IPS-18a (cell line): ENCODE data around the gene MOSMO.
"Not testable (repeated sequence)": the region's sequence is repeated elsewhere in the genome, so short reads cannot be mapped to it uniquely, and the experiment has no call there.

Experiments
- H3K27ac ChIP-seq: one replicate; pipeline ENCODE4 v1.5.1; 2013; ENCODE audit warnings: low read length
- H3K27me3 ChIP-seq: one replicate; pipeline ENCODE4 v1.6.1; 2013; ENCODE audit warnings: mild to moderate bottlenecking, low read length; ENCODE audit not compliant: control insufficient read depth, insufficient read depth
- H3K36me3 ChIP-seq: one replicate; pipeline ENCODE4 v1.6.1; 2013; ENCODE audit warnings: low read depth, low read length; ENCODE audit not compliant: control insufficient read depth
- H3K4me1 ChIP-seq: one replicate; pipeline ENCODE4 v1.6.1; 2013; ENCODE audit warnings: low read depth, low read length; ENCODE audit not compliant: control insufficient read depth
- H3K4me3 ChIP-seq: one replicate; pipeline ENCODE4 v1.5.1; 2013; ENCODE audit warnings: low read length
- H3K9ac ChIP-seq: one replicate; pipeline ENCODE4 v1.6.1; 2013; ENCODE audit warnings: mild to moderate bottlenecking, low read length, moderate library complexity
- H3K9me3 ChIP-seq: one replicate; pipeline ENCODE4 v1.6.1; 2013; ENCODE audit warnings: low read depth, low read length; ENCODE audit not compliant: control insufficient read depth

MOSMO gene

GRCh38 chr16:22126037-22126558 lies 118.2 kb downstream of the MOSMO start:
- H3K36me3 ChIP-seq: no peaks in the 10 kb centered on the region
- no peaks in the 10 kb centered on the region for H3K9me3 ChIP-seq
- no peaks in the 10 kb centered on the region for H3K27me3 ChIP-seq
- no peak overlapping the region for H3K4me3 ChIP-seq
- H3K4me1 ChIP-seq: no peaks in the 10 kb centered on the region
- H3K27ac ChIP-seq: no peak overlapping the region
- no peak overlapping the region for H3K9ac ChIP-seq

GRCh38 chr16:22128537-22128936 lies 120.6 kb downstream of the MOSMO start:
- not testable (repeated sequence) for H3K36me3 ChIP-seq, H3K4me3 ChIP-seq, H3K4me1 ChIP-seq, H3K27me3 ChIP-seq, H3K9me3 ChIP-seq, H3K9ac ChIP-seq, H3K27ac ChIP-seq

GRCh38 chr16:22130528-22130927 lies 122.6 kb downstream of the MOSMO start:
- H3K9me3 ChIP-seq: no peaks in the 10 kb centered on the region
- H3K9ac ChIP-seq: no peak overlapping the region
- H3K36me3 ChIP-seq: no peaks in the 10 kb centered on the region
- H3K27me3 ChIP-seq: no peaks in the 10 kb centered on the region
- no peak overlapping the region for H3K4me3 ChIP-seq
- H3K27ac ChIP-seq: no peak overlapping the region
- H3K4me1 ChIP-seq: no peaks in the 10 kb centered on the region

- no peaks in the 10 kb centered on the region for H3K9me3 ChIP-seq
- no peaks in the 10 kb centered on the region for H3K4me1 ChIP-seq
- no peak overlapping the region for H3K9ac ChIP-seq
- H3K27ac ChIP-seq: no peak overlapping the region
- no peaks in the 10 kb centered on the region for H3K27me3 ChIP-seq
- no peak overlapping the region for H3K4me3 ChIP-seq
- H3K36me3 ChIP-seq: no peaks in the 10 kb centered on the region
Measured at GRCh38 chr16:22132801-22133200, 124.9 kb downstream of the MOSMO start.
